Heart left ventricle (tissue), 13 donors: ENCODE data around the gene WWOX.

ENCODE experiments used
- POLR2A ChIP-seq, 2 donors: fragments of 450-650 bp; IDR thresholded peaks; one replicate each; pipeline ENCODE4 v1.6.1; 2017; ENCODE audit warnings: antibody characterized with exemption in 2 of 2, mild to moderate bottlenecking in 2 of 2, moderate library complexity in 2 of 2
- TF ChIP-seq, protein P1 (sequence below), 12 donors: fragments of 200-600 bp; sonication (generic) in 4 of 12; IDR thresholded peaks; one replicate each; pipeline versions ENCODE4 v1.5.0 to v1.8.0; 2018 to 2022; ENCODE audit warnings: antibody characterized with exemption in 12 of 12, mild to moderate bottlenecking in 5 of 12
- donor health status: ischemic (EF 13 %, LVEDD 7.1; RV severe dilation, severe dysfunction).
- donor health status: DM: no; HTN: yes; CAD: no.
- donor health status: DM: no; HTN: no; CAD: no.
- donor health status: ischemic (EF 25% LVEDD 6.9; RV normal size, moderate dysfunction).
- donor health status: ischemic (EF 25% LVEDD 5.7; RV mildly dilated, moderate dysfunction).
- donor health status: ischemic (EF 35%, LVEDD 5.7; RV mildly dilated, moderate dysfunction).
- donor health status: nonischemic (EF 11% LVEDD 7.7; RV severe dilation, severe dysfunction).
- donor health status: DM: yes; HTN: yes; CAD: no.
- donor health status: PGD.
- donor health status: ischemic (EF 29% LVEDD 5.4; RV normal size, mild dysfunction).
- donor health status: nonischemic (EF 23%, LVEDD 6.1; RV moderate dilation, normal function).

DNA sequence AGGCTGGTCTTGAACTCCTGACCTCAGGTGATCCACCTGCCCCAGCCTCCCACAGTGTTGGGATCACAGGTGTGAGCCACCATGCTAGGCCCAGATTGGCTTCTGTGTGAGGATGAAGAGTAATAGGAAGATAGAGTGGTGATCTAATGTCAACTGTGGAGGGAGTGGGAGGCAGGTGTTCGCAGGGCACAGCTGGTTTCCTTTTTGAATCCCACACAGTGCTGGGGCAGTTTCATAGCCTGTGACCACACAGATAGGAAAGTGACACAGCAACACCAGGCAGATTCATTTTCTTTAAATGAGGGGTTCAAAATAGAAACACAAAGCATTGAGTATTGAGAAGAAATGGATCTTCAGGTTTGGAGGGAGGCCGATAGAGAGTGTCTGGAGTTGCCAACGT, 540.3 kb downstream of the WWOX start:
- TF ChIP-seq, protein P1, sequence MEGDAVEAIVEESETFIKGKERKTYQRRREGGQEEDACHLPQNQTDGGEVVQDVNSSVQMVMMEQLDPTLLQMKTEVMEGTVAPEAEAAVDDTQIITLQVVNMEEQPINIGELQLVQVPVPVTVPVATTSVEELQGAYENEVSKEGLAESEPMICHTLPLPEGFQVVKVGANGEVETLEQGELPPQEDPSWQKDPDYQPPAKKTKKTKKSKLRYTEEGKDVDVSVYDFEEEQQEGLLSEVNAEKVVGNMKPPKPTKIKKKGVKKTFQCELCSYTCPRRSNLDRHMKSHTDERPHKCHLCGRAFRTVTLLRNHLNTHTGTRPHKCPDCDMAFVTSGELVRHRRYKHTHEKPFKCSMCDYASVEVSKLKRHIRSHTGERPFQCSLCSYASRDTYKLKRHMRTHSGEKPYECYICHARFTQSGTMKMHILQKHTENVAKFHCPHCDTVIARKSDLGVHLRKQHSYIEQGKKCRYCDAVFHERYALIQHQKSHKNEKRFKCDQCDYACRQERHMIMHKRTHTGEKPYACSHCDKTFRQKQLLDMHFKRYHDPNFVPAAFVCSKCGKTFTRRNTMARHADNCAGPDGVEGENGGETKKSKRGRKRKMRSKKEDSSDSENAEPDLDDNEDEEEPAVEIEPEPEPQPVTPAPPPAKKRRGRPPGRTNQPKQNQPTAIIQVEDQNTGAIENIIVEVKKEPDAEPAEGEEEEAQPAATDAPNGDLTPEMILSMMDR (IDR thresholded peaks at IDR 0.05): no peak
- TF ChIP-seq POLR2A (IDR thresholded peaks at IDR 0.05): no peak
